Measurements from ENCODE around the gene ADGRL1.
"Not testable (repeated sequence)": the region's sequence is repeated elsewhere in the genome, so short reads cannot be mapped to it uniquely, and the experiment has no call there.

The ADGRL1 gene

GRCh38 chr19:14205452-14206287 lies at the start of gene ADGRL1:
TSS of gene ADGRL1 (minus strand) at chr19:14206169. CDS start at chr19:14183602, 22,567 bp downstream.
- not testable (repeated sequence) for DNase-seq (ENCODE audit: low read depth)

- not testable (repeated sequence) for DNase-seq (ENCODE audit: low read depth)
Measured at GRCh38 chr19:14255316-14255715, 49.3 kb upstream of the ADGRL1 start.

- not testable (repeated sequence) for DNase-seq (ENCODE audit: low read depth)
Measured at GRCh38 chr19:14253822-14254599, 48.0 kb upstream of the ADGRL1 start.

- DNase-seq (ENCODE audit: low read depth): not testable (repeated sequence)
Measured at GRCh38 chr19:14252136-14252535, 46.2 kb upstream of the ADGRL1 start.

- DNase-seq (ENCODE audit: low read depth): no peak
Measured at GRCh38 chr19:14250870-14251269, 44.9 kb upstream of the ADGRL1 start.

GRCh38 chr19:14250315-14250714 lies 44.3 kb upstream of the ADGRL1 start:
- not testable (repeated sequence) for DNase-seq (ENCODE audit: low read depth)

GRCh38 chr19:14249891-14250290 lies 43.9 kb upstream of the ADGRL1 start:
- not testable (repeated sequence) for DNase-seq (ENCODE audit: low read depth)

- DNase-seq (ENCODE audit: low read depth): not testable (repeated sequence)
Measured at GRCh38 chr19:14249012-14249754, 43.2 kb upstream of the ADGRL1 start.

GRCh38 chr19:14248578-14249011 lies 42.6 kb upstream of the ADGRL1 start:
- DNase-seq (ENCODE audit: low read depth): no peak

- not testable (repeated sequence) for DNase-seq (ENCODE audit: low read depth)
Measured at GRCh38 chr19:14247548-14248471, 41.8 kb upstream of the ADGRL1 start.

GRCh38 chr19:14247205-14247547 lies 41.2 kb upstream of the ADGRL1 start:
- not testable (repeated sequence) for DNase-seq (ENCODE audit: low read depth)

GRCh38 chr19:14244393-14244792 lies 38.4 kb upstream of the ADGRL1 start:
- not testable (repeated sequence) for DNase-seq (ENCODE audit: low read depth)

GRCh38 chr19:14243718-14244117 lies 37.7 kb upstream of the ADGRL1 start:
- DNase-seq (ENCODE audit: low read depth): not testable (repeated sequence)

- DNase-seq (ENCODE audit: low read depth): no peak
Measured at GRCh38 chr19:14237014-14237941, 31.3 kb upstream of the ADGRL1 start.

GRCh38 chr19:14232945-14233344 lies 27.0 kb upstream of the ADGRL1 start:
- not testable (repeated sequence) for DNase-seq (ENCODE audit: low read depth)

- not testable (repeated sequence) for DNase-seq (ENCODE audit: low read depth)
Measured at GRCh38 chr19:14228446-14229071, 22.6 kb upstream of the ADGRL1 start.

GRCh38 chr19:14226498-14226897 lies 20.5 kb upstream of the ADGRL1 start:
- DNase-seq (ENCODE audit: low read depth): not testable (repeated sequence)

GRCh38 chr19:14222886-14223285 lies 16.9 kb upstream of the ADGRL1 start:
- no peak for DNase-seq (ENCODE audit: low read depth)

- DNase-seq (ENCODE audit: low read depth): peak; percentile 67
Measured at GRCh38 chr19:14221345-14221744, 15.4 kb upstream of the ADGRL1 start.

Data from activated gamma-delta T cell treated with anti-CD3 and anti-CD28 coated beads, Interleukin-2, amount 50 U/mL, for 16 hours (primary cell).